AG10803 (cell line): Measurements from ENCODE around the gene TIAM1.
A peak's percentile ranks its signal among the peaks of the same experiment; 100 is the strongest.

Source experiments
- DNase-seq: peaks from one replicate; pipeline ENCODE4 v3.0.0; 2010; ENCODE audit warnings: low read depth
- H3K4me3 ChIP-seq: 2 replicates; pipeline ENCODE4 v1.5.1; 2011; ENCODE audit warnings: mild to moderate bottlenecking, low read length, control low read depth
- TF ChIP-seq, protein P1 (sequence below): conservative IDR thresholded peaks from 2 replicates; pipeline ENCODE4 v1.5.1; 2011; ENCODE audit warnings: mild to moderate bottlenecking, low read length, control low read depth, inconsistent platforms

Gene TIAM1

DNA sequence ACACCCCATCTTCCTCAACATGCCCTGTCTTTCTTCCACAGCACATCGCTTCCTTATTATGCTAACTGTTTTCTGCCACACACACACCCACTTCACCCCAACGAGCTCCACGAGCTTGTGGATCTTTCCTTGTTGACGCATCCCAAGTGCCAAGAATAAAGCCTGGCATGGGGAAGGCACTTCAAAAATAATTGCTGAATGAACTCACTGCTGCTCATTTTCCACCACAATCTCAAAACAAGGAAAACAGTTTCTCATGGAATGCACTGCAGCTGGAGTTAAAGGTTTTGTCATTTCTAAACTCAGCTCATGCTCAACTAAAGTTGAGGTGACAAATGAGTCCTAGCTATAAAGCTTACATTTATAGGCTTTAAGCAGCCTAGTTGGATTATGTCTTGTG lies 86.0 kb downstream of the TIAM1 start:
- peak; percentile 25 for DNase-seq
- no peak overlapping the region for H3K4me3 ChIP-seq
- TF ChIP-seq, protein P1, sequence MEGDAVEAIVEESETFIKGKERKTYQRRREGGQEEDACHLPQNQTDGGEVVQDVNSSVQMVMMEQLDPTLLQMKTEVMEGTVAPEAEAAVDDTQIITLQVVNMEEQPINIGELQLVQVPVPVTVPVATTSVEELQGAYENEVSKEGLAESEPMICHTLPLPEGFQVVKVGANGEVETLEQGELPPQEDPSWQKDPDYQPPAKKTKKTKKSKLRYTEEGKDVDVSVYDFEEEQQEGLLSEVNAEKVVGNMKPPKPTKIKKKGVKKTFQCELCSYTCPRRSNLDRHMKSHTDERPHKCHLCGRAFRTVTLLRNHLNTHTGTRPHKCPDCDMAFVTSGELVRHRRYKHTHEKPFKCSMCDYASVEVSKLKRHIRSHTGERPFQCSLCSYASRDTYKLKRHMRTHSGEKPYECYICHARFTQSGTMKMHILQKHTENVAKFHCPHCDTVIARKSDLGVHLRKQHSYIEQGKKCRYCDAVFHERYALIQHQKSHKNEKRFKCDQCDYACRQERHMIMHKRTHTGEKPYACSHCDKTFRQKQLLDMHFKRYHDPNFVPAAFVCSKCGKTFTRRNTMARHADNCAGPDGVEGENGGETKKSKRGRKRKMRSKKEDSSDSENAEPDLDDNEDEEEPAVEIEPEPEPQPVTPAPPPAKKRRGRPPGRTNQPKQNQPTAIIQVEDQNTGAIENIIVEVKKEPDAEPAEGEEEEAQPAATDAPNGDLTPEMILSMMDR, result no peak

DNA sequence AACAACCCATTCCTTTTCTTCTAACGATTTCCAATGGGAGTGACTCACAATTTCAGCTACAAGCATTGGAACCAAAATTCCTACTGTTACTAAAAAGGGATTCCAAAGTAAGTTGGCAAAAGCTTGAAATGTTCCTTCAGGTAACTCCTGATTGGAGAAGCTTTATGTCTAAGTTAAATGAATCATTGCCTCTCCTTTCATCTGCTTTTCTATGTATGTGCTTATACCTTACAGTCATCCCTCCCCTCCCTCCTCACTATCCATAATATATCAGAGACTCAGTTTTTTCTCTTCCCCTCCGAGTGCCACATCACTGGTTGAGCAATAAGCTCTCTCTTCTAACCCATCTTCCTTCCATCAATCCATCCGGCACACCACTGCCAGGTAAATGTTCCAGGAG lies 86.8 kb downstream of the TIAM1 start:
- no peak overlapping the region for H3K4me3 ChIP-seq
- DNase-seq, result no peak
- TF ChIP-seq, protein P1, result no peak

DNA sequence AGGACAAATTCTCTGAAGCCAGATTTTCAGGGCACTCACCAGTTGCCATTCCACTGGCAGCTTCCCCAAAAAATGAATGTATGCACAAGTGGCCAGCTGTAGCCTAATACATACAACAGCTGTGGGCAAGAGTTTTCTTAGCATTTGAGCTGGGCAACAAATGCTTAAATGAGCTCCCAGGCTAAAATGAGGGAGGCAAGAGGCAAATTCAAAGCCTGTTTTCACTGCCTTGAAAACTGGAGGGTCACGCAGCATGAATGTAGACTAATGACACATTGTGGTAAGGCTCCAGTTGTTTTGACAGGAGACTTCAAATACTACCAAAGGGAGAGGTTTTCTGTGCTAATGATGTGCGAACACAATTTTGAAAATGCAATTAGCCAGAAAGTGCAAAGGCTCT lies 88.2 kb downstream of the TIAM1 start:
- DNase-seq, result no peak
- no peak overlapping the region for H3K4me3 ChIP-seq
- TF ChIP-seq, protein P1, result no peak

DNA sequence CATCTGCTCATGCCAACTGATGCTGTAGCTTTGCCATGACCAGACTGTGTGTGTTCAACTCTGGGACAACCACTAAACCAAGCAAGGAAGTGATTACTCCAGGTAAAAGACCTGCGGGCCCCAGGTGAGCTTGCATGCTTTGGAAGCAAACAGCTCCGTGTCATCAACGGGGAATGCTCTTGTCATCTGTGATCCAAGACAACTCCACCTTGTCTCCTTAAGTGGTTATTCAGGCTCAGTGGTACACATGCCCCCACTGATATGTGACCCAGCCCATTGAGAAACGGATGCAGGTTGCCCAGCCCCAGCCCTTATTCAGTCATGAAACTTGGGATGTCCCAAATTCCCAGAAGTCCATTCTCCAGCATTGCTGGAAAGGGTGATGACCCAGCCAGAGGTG lies 89.0 kb downstream of the TIAM1 start:
- TF ChIP-seq, protein P1, result no peak
- H3K4me3 ChIP-seq, result no peak overlapping the region
- DNase-seq, result no peak

DNA sequence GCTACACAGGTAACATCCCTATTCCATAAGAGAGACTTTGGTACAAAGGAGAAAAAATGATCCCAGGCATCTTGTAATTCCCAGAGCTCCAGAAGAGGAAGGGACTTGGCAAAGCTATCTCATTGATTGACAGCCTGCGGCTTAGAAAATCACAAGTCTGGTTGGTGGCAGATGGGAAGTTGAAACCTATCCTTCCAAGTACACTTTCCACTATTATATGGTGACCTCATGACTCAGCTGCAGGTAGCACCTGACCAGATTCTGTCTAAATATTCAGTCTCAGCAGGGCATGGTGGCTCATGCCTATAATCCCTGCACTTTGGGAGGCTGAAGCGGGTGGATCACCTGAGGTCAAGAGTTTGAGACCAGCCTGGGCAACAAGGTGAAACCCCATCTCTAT lies 89.9 kb downstream of the TIAM1 start:
- no peak overlapping the region for H3K4me3 ChIP-seq
- TF ChIP-seq, protein P1, result no peak
- DNase-seq, result no peak

DNA sequence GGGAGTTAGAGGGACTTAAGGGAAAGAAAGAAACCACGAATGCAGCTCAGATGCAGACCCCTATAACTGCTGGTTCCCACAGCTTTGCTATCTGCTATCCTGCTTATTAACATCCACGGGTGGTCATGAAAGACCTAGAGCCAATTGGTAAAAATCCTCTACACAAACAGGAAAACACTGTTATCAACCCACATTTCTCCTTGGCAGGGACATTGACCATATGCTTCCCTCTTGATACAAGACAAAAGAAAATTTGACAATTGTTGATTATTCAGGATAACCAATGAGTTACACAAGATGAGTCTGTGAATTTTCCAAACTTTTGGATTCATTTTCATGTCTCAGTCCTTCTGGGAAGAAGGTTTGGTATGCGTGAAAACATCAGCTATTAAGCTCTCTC lies 90.4 kb downstream of the TIAM1 start:
- H3K4me3 ChIP-seq, result no peak overlapping the region
- TF ChIP-seq, protein P1, result no peak
- DNase-seq, result no peak

DNA sequence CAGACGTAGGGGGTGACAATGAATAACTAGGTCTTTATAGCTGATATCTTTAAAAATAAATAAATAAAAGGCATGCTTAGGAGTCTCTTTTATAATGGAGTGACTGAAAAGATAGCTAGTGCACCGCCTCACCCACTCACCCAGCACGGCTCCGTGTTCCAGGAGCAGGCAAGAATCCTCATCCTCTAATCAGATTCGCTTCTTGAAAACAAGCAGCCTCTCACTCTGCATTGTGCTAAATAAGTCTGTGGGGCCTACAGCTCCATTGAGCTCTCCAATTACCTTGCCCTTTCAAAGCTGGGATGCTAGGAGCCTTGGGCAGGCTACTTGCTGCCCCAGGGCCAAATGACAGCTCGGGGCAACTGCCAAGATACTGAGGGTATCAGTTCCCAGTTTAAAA lies 91.5 kb downstream of the TIAM1 start:
- no peak for DNase-seq
- TF ChIP-seq, protein P1, result no peak
- H3K4me3 ChIP-seq, result no peak overlapping the region
